GM12891 (cell line): ENCODE results near the gene GJA3.

Experiments
- PAX5 ChIP-seq: IDR thresholded peaks from 2 replicates; pipeline ENCODE4 v1.6.1; 2011; ENCODE audit warnings: low read length, moderate library complexity, mild to moderate bottlenecking; ENCODE audit not compliant: insufficient read depth, severe bottlenecking
- POLR2A ChIP-seq: IDR thresholded peaks from 2 replicates; pipeline ENCODE4 v1.6.1; 2011; ENCODE audit warnings: low read depth, low read length, control low read depth
- POLR2AphosphoS5 ChIP-seq: IDR thresholded peaks from 2 replicates; pipeline ENCODE4 v1.6.1; 2011; ENCODE audit warnings: low read depth, low read length, control low read depth
- POU2F2 ChIP-seq: IDR thresholded peaks from 2 replicates; pipeline ENCODE4 v1.6.1; 2011; ENCODE audit warnings: low read depth, mild to moderate bottlenecking, control low read depth, low read length, moderate library complexity
- SPI1 ChIP-seq: IDR thresholded peaks from 2 replicates; pipeline ENCODE4 v1.6.1; 2011; ENCODE audit warnings: low read depth, low read length, control low read depth
- TAF1 ChIP-seq: IDR thresholded peaks from 2 replicates; pipeline ENCODE4 v1.6.1; 2011; ENCODE audit warnings: low read depth, low read length, control low read depth

- no peak for TF ChIP-seq TAF1
- TF ChIP-seq POLR2A, result no peak
- TF ChIP-seq POLR2AphosphoS5, result no peak
- TF ChIP-seq PAX5, result no peak
- TF ChIP-seq SPI1, result no peak
- no peak for TF ChIP-seq POU2F2
These were observed 7.5 kb upstream of the GJA3 start for GRCh38 chr13:20168396-20168795.
